Progenitor cell of endocrine pancreas (in vitro differentiated cells): ENCODE measurements around the gene NID1. TPM values are rescaled to one million over a fixed set of nuclear protein-coding genes. Genes with fewer than 3 reads are reported as not detected.

Source experiments
- DNase-seq: peaks from one replicate; pipeline ENCODE4 v3.0.0; 2021; ENCODE audit warnings: low spot score; ENCODE audit not compliant: unreplicated experiment
- H3K27ac Mint-ChIP-seq: 2 replicates; pipeline ENCODE4 v1.8.0; 2021; ENCODE audit warnings: mild to moderate bottlenecking, moderate library complexity, mixed read lengths
- H3K27me3 Mint-ChIP-seq: 2 replicates; pipeline ENCODE4 v1.8.0; 2021; ENCODE audit warnings: mixed read lengths
- H3K36me3 Mint-ChIP-seq: 2 replicates; pipeline ENCODE4 v1.8.0; 2022; ENCODE audit warnings: mixed read lengths; ENCODE audit not compliant: insufficient read depth
- H3K4me1 Mint-ChIP-seq: 2 replicates; pipeline ENCODE4 v1.8.0; 2021; ENCODE audit warnings: low read depth, mixed read lengths
- H3K4me3 Mint-ChIP-seq: 2 replicates; pipeline ENCODE4 v1.8.0; 2021; ENCODE audit warnings: low read depth, mild to moderate bottlenecking, moderate library complexity, mixed read lengths
- H3K9me3 Mint-ChIP-seq: 2 replicates; pipeline ENCODE4 v1.8.0; 2021; ENCODE audit warnings: low read depth, mixed read lengths
- CTCF ChIP-seq: fragments of 200-600 bp; sonication (generic); IDR thresholded peaks from one replicate; pipeline ENCODE4 v1.5.0; 2021; ENCODE audit warnings: antibody characterized with exemption, mild to moderate bottlenecking; ENCODE audit not compliant: unreplicated experiment
- total RNA-seq: library from RNA; stranded (reverse); gene quantifications from 2 replicates; pipeline ENCODE4 v1.2.1, GENCODE V29; 2021

Gene NID1
- total RNA-seq, 1 donor from 2014 or later = 21.0 TPM

GRCh38 chr1:236029428-236029940, 35.4 kb downstream of the NID1 start:
- no peaks in the 10 kb centered on the region for H3K9me3 Mint-ChIP-seq
- peaks cover 3% of the 10 kb centered on the region for H3K36me3 Mint-ChIP-seq
- no peak overlapping the region for H3K27ac Mint-ChIP-seq
- H3K4me3 Mint-ChIP-seq = no peak overlapping the region
- TF ChIP-seq CTCF = no peak
- no peaks in the 10 kb centered on the region for H3K27me3 Mint-ChIP-seq
- H3K4me1 Mint-ChIP-seq = no peaks in the 10 kb centered on the region
- DNase-seq = no peak

- H3K9me3 Mint-ChIP-seq = no peaks in the 10 kb centered on the region
- H3K4me1 Mint-ChIP-seq = no peaks in the 10 kb centered on the region
- peaks cover 7% of the 10 kb centered on the region for H3K36me3 Mint-ChIP-seq
- H3K4me3 Mint-ChIP-seq = no peak overlapping the region
- H3K27me3 Mint-ChIP-seq = no peaks in the 10 kb centered on the region
- TF ChIP-seq CTCF = no peak
- H3K27ac Mint-ChIP-seq = no peak overlapping the region
- no peak for DNase-seq
These were observed 37.8 kb downstream of the NID1 start for GRCh38 chr1:236027104-236027503.

GRCh38 chr1:236025836-236026235, 39.1 kb downstream of the NID1 start:
- Mint-ChIP-seq H3K27me3 (no peaks in the 10 kb centered on the region), H3K9me3 (no peaks in the 10 kb centered on the region), H3K4me3 (no peak overlapping the region), H3K27ac (no peak overlapping the region), H3K36me3 (peaks cover 7% of the 10 kb centered on the region), H3K4me1 (no peaks in the 10 kb centered on the region)
- TF ChIP-seq CTCF = no peak
- DNase-seq = no peak

- no peak overlapping the region for H3K27ac Mint-ChIP-seq
- H3K4me3 Mint-ChIP-seq = no peak overlapping the region
- H3K4me1 Mint-ChIP-seq = no peaks in the 10 kb centered on the region
- H3K9me3 Mint-ChIP-seq = no peaks in the 10 kb centered on the region
- peaks cover 7% of the 10 kb centered on the region for H3K36me3 Mint-ChIP-seq
- DNase-seq = no peak
- no peak for TF ChIP-seq CTCF
- H3K27me3 Mint-ChIP-seq = no peaks in the 10 kb centered on the region
These were observed 40.2 kb downstream of the NID1 start for GRCh38 chr1:236024641-236025040.

GRCh38 chr1:236023926-236024565, 40.8 kb downstream of the NID1 start:
- DNase-seq = no peak
- TF ChIP-seq CTCF = no peak
- H3K4me3 Mint-ChIP-seq = no peak overlapping the region
- H3K4me1 Mint-ChIP-seq = no peaks in the 10 kb centered on the region
- H3K27ac Mint-ChIP-seq = no peak overlapping the region
- no peaks in the 10 kb centered on the region for H3K27me3 Mint-ChIP-seq
- peaks cover 7% of the 10 kb centered on the region for H3K36me3 Mint-ChIP-seq
- no peaks in the 10 kb centered on the region for H3K9me3 Mint-ChIP-seq
